Endothelial cell of umbilical vein (primary cell): ENCODE measurements around the gene SYNGAP1. TPM values are rescaled to one million over a fixed set of nuclear protein-coding genes. Genes with fewer than 3 reads are reported as not detected.

Experiments
- BruUV-seq: library from RNA; stranded (reverse); fragments of 400-500 nt; replicated peaks from 2 replicates; lab custom pipeline; 2021; lab: Mats Ljungman, UMichigan
- CTCF ChIA-PET: fragments of 300-600, 350-600 bp; sonication (Branson Sonifier 250); formaldehyde crosslinking; loops from one replicate; lab custom pipeline; 2021; ENCODE audit warnings: antibody characterized with exemption, inconsistent platforms; lab: Charles Lee
- POLR2A ChIA-PET: fragments of 300-600, 350-600 bp; sonication (Branson Sonifier 250); formaldehyde crosslinking; loops from one replicate; lab custom pipeline; 2021; ENCODE audit warnings: antibody characterized with exemption, inconsistent platforms; lab: Charles Lee
- DNase-seq: peaks from one replicate; pipeline ENCODE4 v3.0.0-alpha.2; 2011; ENCODE audit warnings: low read depth, low spot score
- FAIRE-seq: peaks from 2 replicates; lab custom pipeline; 2011; peaks lifted over from hg19 to GRCh38; lab: Jason Lieb, UNC
- H2AFZ ChIP-seq: 2 replicates; pipeline ENCODE4 v1.6.0; 2012; ENCODE audit warnings: low read depth, low read length, control low read depth, inconsistent platforms
- H3K27ac ChIP-seq: 2 replicates; pipeline ENCODE4 v1.5.1; 2011; ENCODE audit warnings: low read depth, mild to moderate bottlenecking, control low read depth, low read length, moderate library complexity; ENCODE audit not compliant: insufficient read depth
- H3K27me3 ChIP-seq, 2 experiments: 2 replicates each; pipeline versions ENCODE4 v1.6.0 to v1.6.1; 2011; ENCODE audit warnings: low read length in 2 of 2, mixed read lengths in 1 of 2; ENCODE audit not compliant: control insufficient read depth in 2 of 2, insufficient read depth in 2 of 2
- H3K36me3 ChIP-seq, 2 experiments: 2 replicates in 1 of 2; 3 replicates in 1 of 2; pipeline ENCODE4 v1.5.1; 2011; ENCODE audit warnings: low read length in 2 of 2, mild to moderate bottlenecking in 1 of 2, moderate library complexity in 1 of 2; ENCODE audit not compliant: control insufficient read depth in 2 of 2, insufficient read depth in 2 of 2; ENCODE audit errors: extremely low read depth in 1 of 2
- H3K4me1 ChIP-seq: 3 replicates; pipeline ENCODE4 v1.5.1; 2011; ENCODE audit warnings: mild to moderate bottlenecking, low read length; ENCODE audit not compliant: control insufficient read depth, insufficient read depth; ENCODE audit errors: extremely low read depth
- H3K4me2 ChIP-seq: 2 replicates; pipeline ENCODE4 v1.6.1; 2011; ENCODE audit warnings: low read length, control low read depth, mixed read lengths; ENCODE audit not compliant: insufficient read depth
- H3K4me3 ChIP-seq, 3 experiments: fragments of 200-600 bp in 1 of 3; sonication (generic), shearing (Covaris generic) in 1 of 3; replicated peaks in 1 of 3; 2 replicates each; pipeline ENCODE4 v1.5.1; 2011 to 2016; ENCODE audit warnings: control low read depth in 3 of 3, low read length in 3 of 3, mild to moderate bottlenecking in 2 of 3, inconsistent platforms in 1 of 3, low read depth in 1 of 3, moderate library complexity in 1 of 3; ENCODE audit not compliant: insufficient read depth in 1 of 3
- H3K79me2 ChIP-seq: 2 replicates; pipeline ENCODE4 v1.6.0; 2012; ENCODE audit warnings: low read length, inconsistent platforms; ENCODE audit not compliant: control insufficient read depth, insufficient read depth
- H3K9ac ChIP-seq: replicated peaks from 2 replicates; pipeline ENCODE3; 2011; ENCODE audit warnings: low read length, control low read depth; ENCODE audit not compliant: insufficient read depth; ENCODE audit errors: extremely low read depth
- H3K9me1 ChIP-seq: replicated peaks from 3 replicates; pipeline ENCODE4 v1.6.0; 2011; ENCODE audit warnings: mild to moderate bottlenecking, low read length; ENCODE audit not compliant: control insufficient read depth, insufficient read depth; ENCODE audit errors: extremely low read depth
- H3K9me3 ChIP-seq: replicated peaks from 2 replicates; pipeline ENCODE4 v1.5.1; 2012; ENCODE audit warnings: low read length, inconsistent platforms; ENCODE audit not compliant: control insufficient read depth, insufficient read depth
- H4K20me1 ChIP-seq: replicated peaks from 2 replicates; pipeline ENCODE3; 2011; ENCODE audit warnings: mild to moderate bottlenecking, low read length; ENCODE audit not compliant: control insufficient read depth, insufficient read depth; ENCODE audit errors: extremely low read depth
- EZH2 ChIP-seq: IDR thresholded peaks from 2 replicates; pipeline ENCODE4 v1.6.1; 2012; ENCODE audit warnings: borderline replicate concordance, low read depth, mild to moderate bottlenecking, moderate library complexity, low read length, inconsistent platforms; ENCODE audit not compliant: severe bottlenecking
- FOS ChIP-seq: IDR thresholded peaks from 2 replicates; pipeline ENCODE4 v1.6.1; 2011; ENCODE audit warnings: mild to moderate bottlenecking, low read length, moderate library complexity, borderline replicate concordance; ENCODE audit not compliant: insufficient read depth
- GATA2 ChIP-seq: IDR thresholded peaks from 2 replicates; pipeline ENCODE4 v1.7.0; 2011; ENCODE audit warnings: low read depth, mild to moderate bottlenecking, moderate library complexity, mixed read lengths, low read length; ENCODE audit not compliant: insufficient read length, insufficient read depth
- JUN ChIP-seq: IDR thresholded peaks from 2 replicates; pipeline ENCODE4 v1.6.1; 2011; ENCODE audit warnings: borderline replicate concordance, low read depth; ENCODE audit not compliant: insufficient read length, insufficient read depth
- MYC ChIP-seq: IDR thresholded peaks from one replicate; pipeline ENCODE4 v1.6.1; 2011; ENCODE audit warnings: mild to moderate bottlenecking, low read depth, low read length
- POLR2A ChIP-seq: IDR thresholded peaks from 2 replicates; pipeline ENCODE4 v1.6.1; 2012; ENCODE audit warnings: low read depth, mild to moderate bottlenecking, control low read depth, low read length
- POLR2AphosphoS5 ChIP-seq: IDR thresholded peaks from 2 replicates; pipeline ENCODE4 v1.6.1; 2012; ENCODE audit warnings: low read depth, mild to moderate bottlenecking, control low read depth, low read length, moderate library complexity; ENCODE audit not compliant: insufficient read depth
- dilution Hi-C: fragments of 300-500 bp; cut with MboI; formaldehyde crosslinking; loops from one replicate; pipeline ENCODE4 v1.15.0; 2019; ENCODE audit warnings: low sequenced_read_pairs; ENCODE audit not compliant: extremely low pct_ligation_motif_present
- intact Hi-C: fragments of 100-400 bp; cut with micrococcal nuclease; formaldehyde crosslinking; loops from one replicate; pipeline ENCODE4 v1.10.0; 2022
- polyA plus RNA-seq, 4 experiments: library from polyadenylated mRNA; depleted of rRNA in 3 of 4; stranded (reverse) in 3 of 4; unstranded in 1 of 4; fragments of >200 nt; gene quantifications; 2 replicates each; pipeline versions ENCODE4 v1.2.1 to v1.2.3, GENCODE V29; 2011 to 2012; ENCODE audit warnings: missing spikeins in 1 of 4
- total RNA-seq: library from RNA; stranded (reverse); gene quantifications from 2 replicates; pipeline ENCODE4 v1.2.3, GENCODE V29; 2021
- TF ChIP-seq, protein P1 (sequence below): IDR thresholded peaks from 2 replicates; pipeline ENCODE4 v1.6.1; 2011; ENCODE audit not compliant: insufficient read depth, insufficient read length
- TF ChIP-seq, protein P2 (sequence below), 2 donors: IDR thresholded peaks; 1 replicate in 1 of 2; 2 replicates in 1 of 2; pipeline ENCODE4 v1.5.1; 2011; ENCODE audit warnings: low read length in 2 of 2, mild to moderate bottlenecking in 2 of 2, moderate library complexity in 2 of 2, control low read depth in 1 of 2, inconsistent platforms in 1 of 2, low read depth in 1 of 2; ENCODE audit not compliant: insufficient read depth in 1 of 2; ENCODE audit errors: extremely low read depth in 1 of 2

Gene SYNGAP1
- total and polyA plus RNA-seq, 2 donors (not counting 3 experiments of a cell fraction or from before 2014, with no cell fraction given): 7.3 to 15.1 TPM

DNA sequence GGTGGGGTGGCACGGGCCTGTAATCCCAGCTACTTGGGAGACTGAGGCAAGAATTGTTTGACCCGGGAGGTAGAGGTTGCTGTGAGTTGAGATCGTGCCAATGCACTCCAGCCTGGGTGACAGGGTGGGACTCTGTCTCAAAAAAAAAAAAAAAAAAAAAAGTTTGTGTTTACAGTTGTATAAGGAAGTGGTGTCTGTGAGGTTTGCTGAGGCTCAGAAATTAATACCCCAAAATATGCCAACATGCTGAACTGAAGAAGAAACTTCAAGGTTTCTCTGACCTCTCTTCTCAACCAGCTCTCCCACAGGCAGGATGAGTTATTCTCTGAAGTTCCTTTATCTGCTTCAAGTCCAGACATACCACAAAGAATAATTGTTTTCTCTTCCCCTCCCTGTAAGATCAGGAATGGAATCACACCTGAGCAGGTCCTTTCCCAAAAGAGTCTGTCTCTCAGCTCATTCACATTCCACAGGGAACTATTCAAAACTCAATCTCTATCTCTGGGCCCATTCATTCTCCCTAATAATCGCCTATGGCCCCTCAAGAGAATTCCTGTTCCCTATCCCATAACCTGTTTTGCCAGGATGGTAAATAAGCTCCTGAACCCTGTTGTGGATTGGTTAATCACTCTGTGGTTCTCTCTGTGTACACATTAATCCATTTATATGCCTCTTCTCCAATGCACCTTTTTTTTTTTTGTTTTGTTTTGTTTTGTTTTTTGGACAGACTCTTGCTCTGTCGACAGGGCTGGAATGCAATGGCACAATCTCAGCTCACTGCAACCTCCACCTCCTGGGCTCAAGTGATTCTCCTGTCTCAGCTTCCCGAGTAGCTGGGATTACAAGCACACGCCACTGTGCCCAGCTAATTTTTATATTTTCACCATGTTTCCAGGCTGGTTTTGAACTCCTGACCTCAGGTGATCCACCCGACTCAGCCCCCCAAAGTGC is 45.6 kb upstream of the SYNGAP1 start:
- no peaks in the 10 kb centered on the region for H3K36me3 ChIP-seq
- POLR2A ChIA-PET: no interaction called here
- H3K9me1 ChIP-seq: no peaks in the 10 kb centered on the region
- no peaks in the 10 kb centered on the region for H3K4me1 ChIP-seq
- no peak for DNase-seq
- TF ChIP-seq, protein P1, sequence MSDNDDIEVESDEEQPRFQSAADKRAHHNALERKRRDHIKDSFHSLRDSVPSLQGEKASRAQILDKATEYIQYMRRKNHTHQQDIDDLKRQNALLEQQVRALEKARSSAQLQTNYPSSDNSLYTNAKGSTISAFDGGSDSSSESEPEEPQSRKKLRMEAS: no peak
- TF ChIP-seq POLR2A (no peak), EZH2 (no peak), FOS (no peak), POLR2AphosphoS5 (no peak), GATA2 (no peak), JUN (no peak), MYC (no peak)
- TF ChIP-seq, protein P2, sequence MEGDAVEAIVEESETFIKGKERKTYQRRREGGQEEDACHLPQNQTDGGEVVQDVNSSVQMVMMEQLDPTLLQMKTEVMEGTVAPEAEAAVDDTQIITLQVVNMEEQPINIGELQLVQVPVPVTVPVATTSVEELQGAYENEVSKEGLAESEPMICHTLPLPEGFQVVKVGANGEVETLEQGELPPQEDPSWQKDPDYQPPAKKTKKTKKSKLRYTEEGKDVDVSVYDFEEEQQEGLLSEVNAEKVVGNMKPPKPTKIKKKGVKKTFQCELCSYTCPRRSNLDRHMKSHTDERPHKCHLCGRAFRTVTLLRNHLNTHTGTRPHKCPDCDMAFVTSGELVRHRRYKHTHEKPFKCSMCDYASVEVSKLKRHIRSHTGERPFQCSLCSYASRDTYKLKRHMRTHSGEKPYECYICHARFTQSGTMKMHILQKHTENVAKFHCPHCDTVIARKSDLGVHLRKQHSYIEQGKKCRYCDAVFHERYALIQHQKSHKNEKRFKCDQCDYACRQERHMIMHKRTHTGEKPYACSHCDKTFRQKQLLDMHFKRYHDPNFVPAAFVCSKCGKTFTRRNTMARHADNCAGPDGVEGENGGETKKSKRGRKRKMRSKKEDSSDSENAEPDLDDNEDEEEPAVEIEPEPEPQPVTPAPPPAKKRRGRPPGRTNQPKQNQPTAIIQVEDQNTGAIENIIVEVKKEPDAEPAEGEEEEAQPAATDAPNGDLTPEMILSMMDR (IDR thresholded peaks at IDR 0.05; ENCODE audit: extremely low read depth in 1 of 2, insufficient read depth in 1 of 2, low read depth in 1 of 2, low read length in 2 of 2): no peak
- intact Hi-C loops: no loop called here
- no peaks in the 10 kb centered on the region for H3K79me2 ChIP-seq
- CTCF ChIA-PET: interaction anchor here (1.1 kb wide), 1 partner anchor 29 kb away, joined by 3 read pairs; no protein-coding TSS in a partner anchor
- dilution Hi-C loops: no loop called here
- no peak overlapping the region for H3K4me2 ChIP-seq
- H3K27me3 ChIP-seq: peaks cover 2 to 5% of the 10 kb centered on the region in 2 experiments
- BruUV-seq: no TSS peak
- no peaks in the 10 kb centered on the region for H4K20me1 ChIP-seq
- H3K9me3 ChIP-seq: no peaks in the 10 kb centered on the region
- no peak for FAIRE-seq
- H2AFZ ChIP-seq: no peak overlapping the region
- H3K27ac ChIP-seq: no peak overlapping the region
- no peak overlapping the region for H3K4me3 ChIP-seq
- no peak overlapping the region for H3K9ac ChIP-seq
